Heart right ventricle (tissue), 16 donors: Measurements from ENCODE around the gene IL17RE. TPM values are rescaled to one million over a fixed set of nuclear protein-coding genes. Genes with fewer than 3 reads are reported as not detected.

Source experiments
- ATAC-seq, 8 donors: fragments of 200-7000 bp; cut with Tn5 transposase; one replicate each; pipeline ENCODE4 v1.9.1; 2020; ENCODE audit warnings: mild to moderate bottlenecking in 8 of 8, moderate library complexity in 8 of 8, moderate number of reproducible peaks in 1 of 8
- DNase-seq, 2 donors: peaks; one replicate each; pipeline ENCODE4 v3.0.0-alpha.2; 2020
- H3K27ac ChIP-seq, 10 donors: fragments of 200-600 bp; sonication (generic) in 2 of 10; one replicate each; pipeline versions ENCODE4 v1.5.0 to v1.8.0; 2020 to 2022; ENCODE audit warnings: mild to moderate bottlenecking in 3 of 10
- H3K27me3 ChIP-seq, 7 donors: fragments of 200-600 bp; one replicate each; pipeline ENCODE4 v1.8.0; 2021 to 2022; ENCODE audit warnings: mild to moderate bottlenecking in 2 of 7
- H3K36me3 ChIP-seq, 9 donors: fragments of 200-600 bp; sonication (generic) in 1 of 9; one replicate each; pipeline versions ENCODE4 v1.5.0 to v1.8.0; 2020 to 2022; ENCODE audit warnings: mild to moderate bottlenecking in 2 of 9
- H3K4me1 ChIP-seq, 9 donors: fragments of 200-600 bp; sonication (generic) in 1 of 9; one replicate each; pipeline versions ENCODE4 v1.5.0 to v1.8.0; 2020 to 2022; ENCODE audit warnings: mild to moderate bottlenecking in 4 of 9
- H3K4me3 ChIP-seq, 10 donors: fragments of 200-600 bp; sonication (generic) in 2 of 10; one replicate each; pipeline versions ENCODE4 v1.5.0 to v1.8.0; 2020 to 2022; ENCODE audit warnings: mild to moderate bottlenecking in 7 of 10, moderate library complexity in 2 of 10
- H3K9me3 ChIP-seq, 11 donors: fragments of 200-600 bp in 10 of 11; sonication (generic) in 2 of 11; one replicate each; pipeline versions ENCODE4 v1.5.0 to v1.8.0; 2013 to 2022; ENCODE audit warnings: mild to moderate bottlenecking in 2 of 11, control low read depth in 1 of 11, moderate library complexity in 1 of 11
- WGBS, 2 donors: extraction: QIAGEN DNeasy Blood & Tissue Kit; methylation state at CpG; one replicate each; pipeline ENCODE4 v1.1.7; 2013; ENCODE audit warnings: inconsistent platforms in 1 of 2; 5-methylcytosine and 5-hydroxymethylcytosine counted together
- intact Hi-C, 10 donors: fragments of 100-400 bp; cut with DNase I; formaldehyde crosslinking; loops; one replicate each; pipeline versions ENCODE4 v1.11.1 to v1.14.2; 2022
- polyA plus RNA-seq, 2 donors: library from polyadenylated mRNA; stranded (reverse); fragments of 200-250 nt; gene quantifications; one replicate each; pipeline ENCODE4 v1.2.3, GENCODE V29; 2013
- total RNA-seq, 10 donors: library from RNA; stranded (reverse); fragmentation: NEBNext Ultra II Directional in 3 of 10; extraction: Animal tissue kit (Norgen Biotek cat#: 25700) in 3 of 10; gene quantifications; one replicate each; pipeline versions ENCODE4 v1.2.1 to v1.2.4, GENCODE V29; 2021 to 2023
- TF ChIP-seq, protein P1 (sequence below), 9 donors: fragments of 200-600 bp; sonication (generic) in 2 of 9; IDR thresholded peaks; one replicate each; pipeline versions ENCODE4 v1.5.0 to v1.8.0; 2021 to 2022; ENCODE audit warnings: antibody characterized with exemption in 9 of 9, mild to moderate bottlenecking in 5 of 9, moderate library complexity in 1 of 9
- donor health status: Arrhythmogenic right ventricular cardiomyopathy.
- donor health status: ischemic (EF 13 %, LVEDD 7.1; RV severe dilation, severe dysfunction).
- donor health status: healthy with polysubstance abuse.
- donor health status: DM: no; HTN: yes; CAD: no.
- donor health status: DM: no; HTN: no; CAD: no.
- donor health status: ischemic (EF 25% LVEDD 6.9; RV normal size, moderate dysfunction).
- donor health status: ischemic (EF 25% LVEDD 5.7; RV mildly dilated, moderate dysfunction).
- donor health status: healthy.
- donor health status: DM: yes; HTN: yes; CAD: no.
- donor health status: Ischemic cardiomyopathy.
- donor health status: ischemic (EF 35%, LVEDD 5.7; RV mildly dilated, moderate dysfunction).
- donor health status: nonischemic (EF 11% LVEDD 7.7; RV severe dilation, severe dysfunction).
- donor health status: DM: yes; HTN: yes; CAD: no.
- donor health status: PGD.
- donor health status: ischemic (EF 29% LVEDD 5.4; RV normal size, mild dysfunction).
- donor health status: nonischemic (EF 23%, LVEDD 6.1; RV moderate dilation, normal function).

The IL17RE gene
- total and polyA plus RNA-seq, 12 donors, result 0.16 to 2.3 (median 1.00) TPM

- H3K4me3 ChIP-seq, result no peak overlapping the region
- no peak overlapping the region for H3K27ac ChIP-seq
- ATAC-seq (no peak), DNase-seq (no peak)
- H3K27me3 ChIP-seq, result no peaks in the 10 kb centered on the region
- TF ChIP-seq, protein P1, sequence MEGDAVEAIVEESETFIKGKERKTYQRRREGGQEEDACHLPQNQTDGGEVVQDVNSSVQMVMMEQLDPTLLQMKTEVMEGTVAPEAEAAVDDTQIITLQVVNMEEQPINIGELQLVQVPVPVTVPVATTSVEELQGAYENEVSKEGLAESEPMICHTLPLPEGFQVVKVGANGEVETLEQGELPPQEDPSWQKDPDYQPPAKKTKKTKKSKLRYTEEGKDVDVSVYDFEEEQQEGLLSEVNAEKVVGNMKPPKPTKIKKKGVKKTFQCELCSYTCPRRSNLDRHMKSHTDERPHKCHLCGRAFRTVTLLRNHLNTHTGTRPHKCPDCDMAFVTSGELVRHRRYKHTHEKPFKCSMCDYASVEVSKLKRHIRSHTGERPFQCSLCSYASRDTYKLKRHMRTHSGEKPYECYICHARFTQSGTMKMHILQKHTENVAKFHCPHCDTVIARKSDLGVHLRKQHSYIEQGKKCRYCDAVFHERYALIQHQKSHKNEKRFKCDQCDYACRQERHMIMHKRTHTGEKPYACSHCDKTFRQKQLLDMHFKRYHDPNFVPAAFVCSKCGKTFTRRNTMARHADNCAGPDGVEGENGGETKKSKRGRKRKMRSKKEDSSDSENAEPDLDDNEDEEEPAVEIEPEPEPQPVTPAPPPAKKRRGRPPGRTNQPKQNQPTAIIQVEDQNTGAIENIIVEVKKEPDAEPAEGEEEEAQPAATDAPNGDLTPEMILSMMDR (IDR thresholded peaks at IDR 0.05), result no peak
- intact Hi-C loops, result no loop called here
- no peaks in the 10 kb centered on the region for H3K9me3 ChIP-seq
- peaks cover under 1 to 10% (median 8%) of the 10 kb centered on the region in 9 donors for H3K4me1 ChIP-seq
- no peaks in the 10 kb centered on the region for H3K36me3 ChIP-seq
These were observed 16.3 kb upstream of the IL17RE start for GRCh38 chr3:9886328-9886727.

DNA sequence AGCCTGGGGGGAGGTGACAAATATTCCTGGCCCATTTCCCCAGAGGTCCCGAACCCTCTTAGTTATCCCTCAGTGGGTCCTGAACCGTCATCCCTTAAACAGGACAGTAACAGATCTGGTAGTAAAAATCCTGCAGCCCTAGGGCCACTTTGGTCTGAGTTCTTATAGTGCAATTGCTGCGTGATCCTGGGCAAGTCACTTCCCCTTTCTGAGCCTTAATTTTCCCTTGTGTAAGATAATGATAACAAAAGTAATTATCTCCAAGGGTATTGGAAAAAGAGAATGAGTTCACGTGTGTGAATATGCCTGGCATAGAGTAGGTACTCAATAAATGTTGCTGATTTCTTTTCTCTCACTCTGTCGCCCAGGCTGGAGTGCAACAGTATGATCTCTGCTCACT lies 15.2 kb upstream of the IL17RE start:
- no peak for DNase-seq
- TF ChIP-seq, protein P1 (IDR thresholded peaks at IDR 0.05), result no peak
- 88% methylated on average over 5 of the region's 5 CpGs for WGBS, 2 donors
- Histone ChIP-seq H3K4me3 (no peak overlapping the region), H3K27me3 (no peaks in the 10 kb centered on the region), H3K27ac (no peak overlapping the region), H3K9me3 (no peaks in the 10 kb centered on the region), H3K36me3 (peaks cover 0 to 3% (median 0%) of the 10 kb centered on the region in 9 donors), H3K4me1 (peaks cover 3 to 21% (median 16%) of the 10 kb centered on the region in 9 donors)
- no peak for ATAC-seq
- intact Hi-C loops, result no loop called here

- intact Hi-C loops, result no loop called here
- WGBS, 2 donors, result 80 to 84% methylated on average over 3 of the region's 3 CpGs
- Histone ChIP-seq H3K4me1 (peaks cover 3 to 24% (median 16%) of the 10 kb centered on the region in 9 donors), H3K36me3 (peaks cover 0 to 13% (median 0%) of the 10 kb centered on the region in 9 donors), H3K9me3 (no peaks in the 10 kb centered on the region), H3K27me3 (no peaks in the 10 kb centered on the region), H3K4me3 (no peak overlapping the region), H3K27ac (no peak overlapping the region)
- ATAC-seq (no peak), DNase-seq (no peak)
- TF ChIP-seq, protein P1 (IDR thresholded peaks at IDR 0.05), result no peak
These were observed 14.1 kb upstream of the IL17RE start for GRCh38 chr3:9888540-9888939.

GRCh38 chr3:9889405-9889804 lies 13.2 kb upstream of the IL17RE start:
- peaks cover 3 to 32% (median 16%) of the 10 kb centered on the region in 9 donors for H3K4me1 ChIP-seq
- 81 to 86% methylated on average over 5 of the region's 5 CpGs for WGBS, 2 donors
- H3K27me3 ChIP-seq, result no peaks in the 10 kb centered on the region
- H3K9me3 ChIP-seq, result no peaks in the 10 kb centered on the region
- ATAC-seq (no peak), DNase-seq (no peak)
- H3K27ac ChIP-seq, result no peak overlapping the region
- intact Hi-C loops, result no loop called here
- TF ChIP-seq, protein P1 (IDR thresholded peaks at IDR 0.05), result no peak
- peaks cover 0 to 21% (median 0%) of the 10 kb centered on the region in 9 donors for H3K36me3 ChIP-seq
- no peak overlapping the region for H3K4me3 ChIP-seq
